SH-SY5Y (cell line): ENCODE data around the gene MAPK10.

Experiments
- GATA2 ChIP-seq: IDR thresholded peaks from 2 replicates; pipeline ENCODE4 v1.6.1; 2011; ENCODE audit warnings: mild to moderate bottlenecking, low read depth, low read length
- GATA3 ChIP-seq: IDR thresholded peaks from 2 replicates; pipeline ENCODE4 v1.6.1; 2011; ENCODE audit warnings: low read depth, mild to moderate bottlenecking, low read length, moderate library complexity

GRCh38 chr4:86306816-86307215 is 53.0 kb downstream of the MAPK10 start:
- TF ChIP-seq GATA2 (no peak), GATA3 (no peak)
